Measurements from ENCODE around the gene CELF4.

CELF4 gene

GRCh38 chr18:37394610-37394965 lies 171.0 kb downstream of the CELF4 start:
- DNase-seq, result no peak
- Histone ChIP-seq H3K36me3 (no peaks in the 10 kb centered on the region), H3K9me3 (ENCODE audit: severe bottlenecking) (peaks cover 2% of the 10 kb centered on the region), H3K27ac (peak overlapping the region; percentile 84), H3K4me3 (ENCODE audit: low read depth, low read length) (peak overlapping the region; percentile 40), H3K27me3 (ENCODE audit: insufficient read depth, low read depth, severe bottlenecking) (no peaks in the 10 kb centered on the region)
- no peak for TF ChIP-seq CTCF (IDR thresholded peaks at IDR 0.05; ENCODE audit: low read depth, low read length)

GRCh38 chr18:37393945-37394609 lies 171.5 kb downstream of the CELF4 start:
- H3K27me3 ChIP-seq (ENCODE audit: insufficient read depth, low read depth, severe bottlenecking), result no peaks in the 10 kb centered on the region
- peak overlapping the region; percentile 40 for H3K4me3 ChIP-seq (ENCODE audit: low read depth, low read length)
- peak; percentile 96 for DNase-seq
- no peaks in the 10 kb centered on the region for H3K36me3 ChIP-seq
- H3K9me3 ChIP-seq (ENCODE audit: severe bottlenecking), result peaks cover 3% of the 10 kb centered on the region
- TF ChIP-seq CTCF (IDR thresholded peaks at IDR 0.05; ENCODE audit: low read depth, low read length), result peak; percentile 42
- peak overlapping the region; percentile 84 for H3K27ac ChIP-seq

- Histone ChIP-seq H3K36me3 (no peaks in the 10 kb centered on the region), H3K27me3 (ENCODE audit: insufficient read depth, low read depth, severe bottlenecking) (no peaks in the 10 kb centered on the region), H3K4me3 (ENCODE audit: low read depth, low read length) (peak overlapping the region; percentile 40), H3K27ac (no peak overlapping the region), H3K9me3 (ENCODE audit: severe bottlenecking) (peaks cover 3% of the 10 kb centered on the region)
- TF ChIP-seq CTCF (IDR thresholded peaks at IDR 0.05; ENCODE audit: low read depth, low read length), result no peak
- DNase-seq, result no peak
These were observed 172.3 kb downstream of the CELF4 start for GRCh38 chr18:37393221-37393827.

GRCh38 chr18:37392648-37393047 lies 172.9 kb downstream of the CELF4 start:
- peaks cover 3% of the 10 kb centered on the region for H3K9me3 ChIP-seq (ENCODE audit: severe bottlenecking)
- H3K27me3 ChIP-seq (ENCODE audit: insufficient read depth, low read depth, severe bottlenecking), result no peaks in the 10 kb centered on the region
- no peak for DNase-seq
- no peak overlapping the region for H3K27ac ChIP-seq
- H3K4me3 ChIP-seq (ENCODE audit: low read depth, low read length), result no peak overlapping the region
- no peaks in the 10 kb centered on the region for H3K36me3 ChIP-seq
- TF ChIP-seq CTCF (IDR thresholded peaks at IDR 0.05; ENCODE audit: low read depth, low read length), result no peak

GRCh38 chr18:37391698-37392548 lies 173.7 kb downstream of the CELF4 start:
- H3K27ac ChIP-seq, result no peak overlapping the region
- DNase-seq, result no peak
- H3K27me3 ChIP-seq (ENCODE audit: insufficient read depth, low read depth, severe bottlenecking), result no peaks in the 10 kb centered on the region
- no peaks in the 10 kb centered on the region for H3K36me3 ChIP-seq
- no peak for TF ChIP-seq CTCF (IDR thresholded peaks at IDR 0.05; ENCODE audit: low read depth, low read length)
- peaks cover 3% of the 10 kb centered on the region for H3K9me3 ChIP-seq (ENCODE audit: severe bottlenecking)
- H3K4me3 ChIP-seq (ENCODE audit: low read depth, low read length), result no peak overlapping the region
